Lung (tissue), 12 donors: ENCODE results near the gene NTN5. TPM values are rescaled to one million over a fixed set of nuclear protein-coding genes. Genes with fewer than 3 reads are reported as not detected.

Experiments used
- ATAC-seq: fragments of 200-7000 bp; cut with Tn5 transposase; one replicate; pipeline ENCODE4 v1.9.1; 2020; ENCODE audit warnings: moderate number of reproducible peaks; ENCODE audit not compliant: insufficient read depth, low FRiP score
- DNase-seq, 3 donors: peaks; one replicate each; pipeline ENCODE4 v3.0.0-alpha.2; 2013 to 2017
- H3K27ac ChIP-seq, 2 donors: one replicate each; pipeline ENCODE4 v1.5.1; 2013; ENCODE audit warnings: mild to moderate bottlenecking in 2 of 2, moderate library complexity in 2 of 2, control low read depth in 1 of 2, inconsistent platforms in 1 of 2, low read depth in 1 of 2, low read length in 1 of 2
- H3K27me3 ChIP-seq, 3 donors: one replicate each; pipeline ENCODE4 v1.5.1; 2013; ENCODE audit warnings: low read length in 2 of 3; ENCODE audit not compliant: control insufficient read depth in 3 of 3, insufficient read depth in 3 of 3
- H3K36me3 ChIP-seq, 4 donors: one replicate each; pipeline ENCODE4 v1.5.1; 2013; ENCODE audit warnings: low read length in 4 of 4, mild to moderate bottlenecking in 1 of 4, moderate library complexity in 1 of 4; ENCODE audit not compliant: control insufficient read depth in 4 of 4, insufficient read depth in 4 of 4
- H3K4me1 ChIP-seq, 5 donors: one replicate each; pipeline ENCODE4 v1.5.1; 2013; ENCODE audit warnings: low read length in 5 of 5, mild to moderate bottlenecking in 2 of 5, moderate library complexity in 1 of 5; ENCODE audit not compliant: control insufficient read depth in 5 of 5, insufficient read depth in 5 of 5
- H3K4me3 ChIP-seq: one replicate; pipeline ENCODE4 v1.5.1; 2013; ENCODE audit warnings: mild to moderate bottlenecking, control low read depth, moderate library complexity
- H3K9ac ChIP-seq, 2 donors: one replicate each; pipeline ENCODE4 v1.5.1; 2013; ENCODE audit warnings: low read length in 2 of 2, control low read depth in 1 of 2; ENCODE audit not compliant: insufficient read depth in 1 of 2
- H3K9me3 ChIP-seq, 4 donors: one replicate each; pipeline ENCODE4 v1.5.1; 2013; ENCODE audit warnings: low read length in 3 of 4, mild to moderate bottlenecking in 1 of 4, moderate library complexity in 1 of 4; ENCODE audit not compliant: control insufficient read depth in 4 of 4, insufficient read depth in 3 of 4
- WGBS, 2 donors: extraction: QIAGEN DNeasy Blood & Tissue Kit; methylation state at CpG; one replicate each; pipeline ENCODE4 v1.1.7; 2013; 5-methylcytosine and 5-hydroxymethylcytosine counted together
- polyA plus RNA-seq, 2 donors: library from polyadenylated mRNA; stranded (reverse); fragments of 200-250 nt; gene quantifications; one replicate each; pipeline ENCODE4 v1.2.1, GENCODE V29; 2013
- total RNA-seq, 2 donors: library from RNA; depleted of rRNA in 1 of 2; stranded (reverse); fragments of >200 nt in 1 of 2; gene quantifications; one replicate each; pipeline ENCODE4 v1.2.1, GENCODE V29; 2014 to 2021
- TF ChIP-seq, protein P1 (sequence below): IDR thresholded peaks from 2 replicates; pipeline ENCODE4 v1.5.1; 2012; ENCODE audit warnings: mild to moderate bottlenecking; ENCODE audit errors: control extremely low read depth, extremely low read depth
- donor health status: control.
- donor health status: control.
- donor health status: Bipolar disorder and iron deficiency.
- donor health status: healthy.
- donor health status: DM: yes; HTN: yes; CAD: no.

The NTN5 gene
- total and polyA plus RNA-seq, 4 donors, result 0.11 to 0.28 (median 0.27) TPM

DNA sequence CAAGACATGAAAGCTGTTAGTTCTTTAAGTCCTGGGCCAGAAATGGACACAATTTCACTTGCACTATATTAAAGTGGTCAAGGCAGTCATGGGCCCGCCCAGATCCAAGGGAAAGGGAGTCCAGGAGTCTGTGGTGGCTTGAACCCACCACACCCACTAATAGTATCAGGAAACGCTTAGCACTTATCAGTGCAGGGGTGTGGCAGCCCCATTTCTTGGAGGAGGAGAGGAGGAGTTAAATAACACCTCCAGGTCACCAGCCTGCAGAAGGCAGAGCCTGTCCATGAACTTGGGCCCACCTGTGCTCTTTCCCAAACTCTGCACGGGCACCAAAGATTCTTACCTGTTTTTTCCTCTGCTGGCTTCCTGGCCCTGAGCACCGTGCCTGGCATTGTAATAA, 5.4 kb upstream of the NTN5 start:
- 56 to 83% methylated on average over 4 of the region's 4 CpGs for WGBS, 2 donors
- Histone ChIP-seq H3K4me3 (no peak overlapping the region), H3K27ac (no peak overlapping the region), H3K36me3 (no peaks in the 10 kb centered on the region), H3K27me3 (no peaks in the 10 kb centered on the region), H3K4me1 (peaks cover 0 to 7% (median 0%) of the 10 kb centered on the region in 5 donors), H3K9ac (no peak overlapping the region), H3K9me3 (no peaks in the 10 kb centered on the region)
- no peak for ATAC-seq
- TF ChIP-seq, protein P1, sequence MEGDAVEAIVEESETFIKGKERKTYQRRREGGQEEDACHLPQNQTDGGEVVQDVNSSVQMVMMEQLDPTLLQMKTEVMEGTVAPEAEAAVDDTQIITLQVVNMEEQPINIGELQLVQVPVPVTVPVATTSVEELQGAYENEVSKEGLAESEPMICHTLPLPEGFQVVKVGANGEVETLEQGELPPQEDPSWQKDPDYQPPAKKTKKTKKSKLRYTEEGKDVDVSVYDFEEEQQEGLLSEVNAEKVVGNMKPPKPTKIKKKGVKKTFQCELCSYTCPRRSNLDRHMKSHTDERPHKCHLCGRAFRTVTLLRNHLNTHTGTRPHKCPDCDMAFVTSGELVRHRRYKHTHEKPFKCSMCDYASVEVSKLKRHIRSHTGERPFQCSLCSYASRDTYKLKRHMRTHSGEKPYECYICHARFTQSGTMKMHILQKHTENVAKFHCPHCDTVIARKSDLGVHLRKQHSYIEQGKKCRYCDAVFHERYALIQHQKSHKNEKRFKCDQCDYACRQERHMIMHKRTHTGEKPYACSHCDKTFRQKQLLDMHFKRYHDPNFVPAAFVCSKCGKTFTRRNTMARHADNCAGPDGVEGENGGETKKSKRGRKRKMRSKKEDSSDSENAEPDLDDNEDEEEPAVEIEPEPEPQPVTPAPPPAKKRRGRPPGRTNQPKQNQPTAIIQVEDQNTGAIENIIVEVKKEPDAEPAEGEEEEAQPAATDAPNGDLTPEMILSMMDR, result no peak
- no peak for DNase-seq

DNA sequence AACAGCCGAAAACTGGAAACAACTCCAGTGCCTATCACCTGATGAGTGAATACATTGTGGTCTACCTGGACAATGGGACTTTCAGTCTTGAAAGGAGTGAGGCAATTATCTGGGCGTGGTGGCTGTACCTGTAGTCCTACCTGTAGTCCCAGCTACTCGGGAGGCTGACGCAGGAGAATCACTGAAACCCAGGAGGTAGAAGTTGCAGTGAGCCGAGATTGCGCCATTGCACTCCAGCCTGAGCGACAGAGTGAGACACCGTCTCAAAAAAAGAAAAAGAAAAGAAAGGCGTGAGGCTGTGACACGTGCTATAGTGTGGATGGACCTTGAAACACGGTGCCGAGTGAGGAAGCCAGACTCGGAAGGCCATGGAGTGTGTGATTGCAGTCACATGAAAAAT, 4.1 kb upstream of the NTN5 start:
- no peak for ATAC-seq
- H3K27me3 ChIP-seq, result no peaks in the 10 kb centered on the region
- peaks cover 0 to 7% (median 0%) of the 10 kb centered on the region in 5 donors for H3K4me1 ChIP-seq
- WGBS, 2 donors, result 94 to 95% methylated on average over 13 of the region's 13 CpGs
- H3K36me3 ChIP-seq, result no peaks in the 10 kb centered on the region
- no peaks in the 10 kb centered on the region for H3K9me3 ChIP-seq
- no peak overlapping the region for H3K9ac ChIP-seq
- no peak for DNase-seq
- TF ChIP-seq, protein P1, result no peak
- no peak overlapping the region for H3K27ac ChIP-seq
- H3K4me3 ChIP-seq, result no peak overlapping the region

DNA sequence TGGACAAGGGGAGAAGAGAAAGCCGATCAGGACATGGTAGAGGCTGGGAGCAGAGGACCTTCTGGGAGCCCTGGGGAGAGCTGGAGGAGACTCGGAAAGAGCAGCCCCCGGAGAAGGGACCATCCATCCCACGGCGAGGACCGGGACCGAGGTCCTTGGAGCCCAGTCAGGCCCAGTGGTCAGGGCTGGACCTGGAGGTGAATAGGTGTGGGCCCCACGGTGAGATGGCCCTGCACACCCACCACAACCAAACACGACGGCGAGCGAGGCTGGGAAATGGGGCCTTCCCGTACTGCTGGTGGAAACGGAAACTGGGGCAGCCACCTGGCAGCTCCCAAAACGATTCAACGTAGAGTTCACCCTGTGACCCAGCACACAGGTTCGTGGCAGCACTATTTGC, 3.7 kb upstream of the NTN5 start:
- no peak for ATAC-seq

More for the DNA sequence above, 3.7 kb upstream of the NTN5 start:
- Histone ChIP-seq H3K27me3 (no peaks in the 10 kb centered on the region), H3K36me3 (no peaks in the 10 kb centered on the region), H3K9ac (no peak overlapping the region), H3K27ac (no peak overlapping the region), H3K4me3 (no peak overlapping the region), H3K9me3 (no peaks in the 10 kb centered on the region), H3K4me1 (peaks cover 0 to 7% (median 0%) of the 10 kb centered on the region in 5 donors)
- DNase-seq, result no peak
- 94% methylated on average over 17 of the region's 17 CpGs for WGBS, 2 donors
- TF ChIP-seq, protein P1, result no peak
